HG03354 (cell line): ENCODE measurements around the gene BCL2L12.
A peak's percentile ranks its signal among the peaks of the same experiment; 100 is the strongest.
"Not testable (repeated sequence)": the region's sequence is repeated elsewhere in the genome, so short reads cannot be mapped to it uniquely, and the experiment has no call there.

ENCODE experiments used
- ATAC-seq: cut with Tn5 transposase; IDR thresholded peaks from one replicate; pipeline ENCODE4 v1.9.1; 2021; ENCODE audit warnings: mild to moderate bottlenecking; ENCODE audit not compliant: unreplicated experiment, poor library complexity, severe bottlenecking

The BCL2L12 gene, protein sequence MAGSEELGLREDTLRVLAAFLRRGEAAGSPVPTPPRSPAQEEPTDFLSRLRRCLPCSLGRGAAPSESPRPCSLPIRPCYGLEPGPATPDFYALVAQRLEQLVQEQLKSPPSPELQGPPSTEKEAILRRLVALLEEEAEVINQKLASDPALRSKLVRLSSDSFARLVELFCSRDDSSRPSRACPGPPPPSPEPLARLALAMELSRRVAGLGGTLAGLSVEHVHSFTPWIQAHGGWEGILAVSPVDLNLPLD

DNA sequence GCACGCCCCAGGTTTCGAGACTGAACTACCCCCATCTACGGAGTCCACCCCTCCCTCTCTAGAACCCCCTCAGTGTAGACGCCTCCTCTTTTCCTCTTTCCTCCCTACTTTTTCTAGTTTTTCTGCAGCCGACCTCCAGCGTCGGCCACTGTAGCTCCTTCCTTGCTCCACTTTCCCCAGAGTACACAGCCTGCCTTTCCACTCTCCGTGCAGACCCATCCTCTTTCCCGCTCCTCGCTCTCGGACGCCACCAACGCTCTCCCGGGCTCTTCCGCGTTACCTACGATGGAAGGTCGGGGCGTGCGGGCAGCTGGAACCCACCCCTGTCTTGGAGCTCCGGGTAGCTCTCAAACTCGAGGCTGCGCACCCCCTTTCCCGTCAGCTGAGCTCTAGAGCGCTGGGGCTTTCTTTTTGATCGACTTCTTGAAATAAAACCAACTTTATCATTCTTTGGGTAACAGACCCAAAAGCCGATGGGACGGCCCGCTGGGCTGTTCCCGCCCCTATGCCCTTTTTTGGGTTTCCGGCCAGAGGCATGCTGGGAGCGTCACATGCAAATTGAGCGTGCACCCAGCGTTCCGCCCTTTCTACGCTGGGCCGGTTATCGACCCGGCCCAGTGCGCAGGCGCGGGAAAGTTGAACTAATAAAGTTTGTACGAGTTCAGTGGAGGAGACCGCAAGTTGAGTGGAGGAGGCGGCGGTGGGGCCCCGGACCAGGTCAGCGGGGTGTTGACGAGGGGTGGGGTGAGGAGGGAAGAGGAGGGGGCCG lies at the start of gene BCL2L12, which contains the start of gene IRF3:
Gene BCL2L12, plus strand, starts transcription at position 583 of the 769 bp plus-strand sequence. CDS start 760 bp downstream, outside the sequence.
Gene IRF3, minus strand, starts transcription at position 507 of the 769 bp plus-strand sequence. CDS start 1,019 bp downstream, outside the sequence.
- peak; percentile 86 for ATAC-seq

DNA sequence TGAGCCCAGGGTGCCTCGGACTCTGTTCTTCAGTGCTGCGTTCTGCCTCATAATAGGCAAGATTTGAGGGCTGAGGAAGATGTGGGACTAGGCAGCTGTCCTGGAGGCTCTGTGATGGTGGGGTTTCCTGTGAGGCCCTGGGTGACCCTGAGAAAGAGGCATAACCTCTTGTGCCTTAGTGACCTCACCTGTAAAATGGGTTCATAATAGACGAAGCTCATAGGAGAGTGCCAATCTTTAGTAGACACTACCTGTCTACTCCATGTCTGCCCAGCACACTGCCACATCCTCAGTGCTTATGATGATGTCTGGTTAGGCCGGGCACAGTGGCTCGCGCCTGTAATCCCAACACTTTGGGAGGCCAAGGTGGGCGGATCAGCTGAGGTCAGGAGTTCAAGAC lies 49.2 kb upstream of the BCL2L12 start:
- ATAC-seq: no peak

DNA sequence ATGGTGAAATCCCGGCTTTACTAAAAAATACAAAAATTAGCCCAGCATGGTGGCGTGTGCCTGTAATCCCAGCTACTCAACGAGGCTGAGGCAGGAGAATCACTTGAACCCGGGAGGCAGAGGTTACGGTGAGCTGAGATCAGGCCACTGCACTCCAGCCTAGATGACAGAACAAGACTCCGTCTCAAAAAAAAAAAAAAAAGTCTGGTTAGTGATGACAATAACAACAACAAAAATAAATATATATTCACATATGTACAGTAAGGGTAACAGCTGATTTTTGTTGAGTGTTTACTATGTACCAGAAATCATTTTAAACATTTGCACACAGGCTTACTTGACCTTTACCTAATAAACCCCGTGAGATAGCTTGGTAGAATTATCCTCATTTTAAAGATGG lies 48.8 kb upstream of the BCL2L12 start:
- ATAC-seq: no peak

DNA sequence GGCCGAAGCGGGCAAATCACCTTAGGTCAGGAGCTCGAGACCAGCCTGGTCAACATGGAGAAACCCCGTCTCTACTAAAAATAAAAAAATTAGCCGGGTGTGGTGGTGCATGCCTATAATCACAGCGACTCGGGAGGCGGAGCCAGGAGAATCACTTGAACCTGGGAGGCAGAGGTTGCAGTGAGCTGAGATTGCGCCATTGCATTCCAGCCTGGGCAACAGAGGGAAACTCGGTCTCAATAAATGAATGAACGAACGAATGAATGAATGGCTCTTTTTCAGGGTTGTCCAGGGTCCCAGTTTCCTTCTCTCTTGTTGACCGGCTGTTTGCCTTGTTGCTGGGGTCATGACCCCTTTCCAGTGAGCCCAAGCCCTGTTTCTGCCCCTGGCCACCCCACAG lies 47.9 kb upstream of the BCL2L12 start:
- ATAC-seq: not testable (repeated sequence)

DNA sequence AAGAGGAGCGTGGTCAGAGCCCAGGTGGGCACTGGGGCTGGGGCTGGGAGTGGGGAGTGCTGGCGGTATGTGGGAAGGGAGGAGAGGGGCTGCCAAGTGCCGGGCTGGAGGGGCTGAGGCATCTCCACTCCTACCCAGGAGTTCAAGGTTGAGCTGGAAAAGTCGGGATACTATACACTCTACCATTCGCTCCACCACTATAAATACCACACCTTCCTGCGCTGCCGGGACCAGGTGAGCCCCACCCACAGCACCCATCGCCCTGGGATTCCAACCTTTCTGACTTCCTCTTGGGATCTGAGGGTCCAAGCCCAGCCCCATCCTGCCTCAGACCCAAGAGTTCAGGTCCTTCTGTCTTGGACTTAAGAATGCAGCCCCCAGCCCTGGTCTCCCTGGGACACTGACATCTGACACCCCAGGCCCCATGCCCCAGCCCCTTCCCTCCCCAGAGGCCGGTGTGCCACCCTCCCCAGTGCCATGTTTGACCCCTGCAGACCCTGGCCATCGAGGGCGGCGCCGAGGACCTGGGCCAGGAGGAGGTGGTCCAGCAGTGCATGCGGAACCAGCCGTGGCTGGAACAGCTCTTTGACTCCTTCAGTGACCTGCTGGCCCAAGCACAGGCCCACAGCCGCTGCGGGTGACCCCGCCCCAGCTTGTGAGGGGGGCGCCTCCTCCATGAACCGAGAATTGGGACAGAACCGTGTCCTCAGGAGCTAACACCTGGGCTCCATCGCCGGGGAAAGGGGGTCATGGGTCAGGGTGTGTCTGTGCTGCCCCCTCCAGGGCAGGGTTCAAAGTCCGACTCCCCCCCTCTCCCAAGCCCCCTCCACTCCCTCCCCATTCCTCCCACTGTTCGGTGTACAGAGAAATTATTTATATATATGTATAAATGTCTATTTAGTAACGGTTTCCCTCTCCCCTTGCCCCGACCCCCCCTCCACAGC lies 40.5 kb upstream of the BCL2L12 start:
- no peak for ATAC-seq

DNA sequence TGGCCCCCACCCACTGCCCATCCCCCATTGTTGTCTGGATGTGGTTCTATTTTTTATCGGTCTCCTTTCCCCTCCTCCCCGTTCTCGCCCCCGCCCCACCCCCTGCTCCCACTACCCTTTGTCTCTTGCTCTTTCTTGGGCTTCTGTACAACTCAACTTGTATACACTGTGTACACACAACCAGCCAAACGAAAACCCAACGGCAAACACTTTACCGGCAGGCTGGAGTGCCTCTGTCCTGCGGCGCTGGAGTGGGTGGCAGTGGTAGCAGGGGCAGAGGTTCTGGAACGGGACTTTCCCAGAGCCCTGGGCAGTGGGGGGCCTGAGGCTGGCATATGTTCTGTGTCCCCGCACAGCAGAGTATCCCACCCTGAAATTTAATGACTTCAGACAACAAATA lies 39.5 kb upstream of the BCL2L12 start:
- ATAC-seq: no peak

DNA sequence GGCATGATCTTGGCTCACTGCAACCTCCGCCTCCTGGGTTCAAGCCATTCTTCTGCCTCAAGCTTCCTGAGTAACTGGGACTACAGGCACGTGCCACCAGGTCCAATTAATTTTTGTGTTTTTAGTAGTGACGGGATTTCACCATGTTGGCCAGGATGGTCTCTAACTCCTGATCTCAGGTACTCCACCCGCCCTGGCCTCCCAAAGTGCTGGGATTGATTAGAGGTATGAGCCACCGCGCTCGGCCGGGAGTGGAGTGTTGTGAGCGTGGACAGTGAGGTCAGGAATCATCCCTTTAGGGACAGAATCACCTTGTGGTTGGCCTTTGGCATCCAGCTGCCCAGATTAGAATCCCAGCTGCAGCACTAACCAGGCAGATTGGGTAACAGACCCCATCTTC lies 36.1 kb upstream of the BCL2L12 start:
- no peak for ATAC-seq

DNA sequence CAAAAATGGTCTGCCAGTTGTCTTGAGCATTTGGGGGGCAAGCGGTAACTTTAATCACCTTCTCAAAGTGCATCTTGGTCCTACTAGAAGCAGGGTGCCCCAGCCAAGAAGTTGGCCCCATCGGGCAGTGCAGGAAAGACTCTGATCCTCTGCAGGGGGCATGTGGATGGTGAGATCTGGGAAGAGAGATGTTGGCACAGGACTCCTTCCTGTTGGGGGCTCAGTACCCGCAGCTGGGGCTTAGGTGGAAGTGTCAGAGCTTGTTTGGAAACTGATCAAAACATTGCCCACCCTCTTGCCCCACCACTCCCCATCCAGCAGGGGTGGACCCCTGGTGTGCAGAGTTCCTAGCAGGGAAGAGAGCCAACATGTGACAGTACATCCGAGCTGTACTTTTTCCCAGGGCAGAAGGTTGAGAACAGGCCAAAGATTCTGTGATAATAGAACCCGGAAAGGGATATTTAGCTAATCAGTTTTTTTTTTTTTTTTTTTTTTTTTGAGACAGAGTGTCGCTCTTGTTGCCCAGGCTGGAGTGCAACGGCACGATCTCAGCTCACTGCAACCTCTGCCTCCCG lies 34.6 kb upstream of the BCL2L12 start:
- no peak for ATAC-seq

DNA sequence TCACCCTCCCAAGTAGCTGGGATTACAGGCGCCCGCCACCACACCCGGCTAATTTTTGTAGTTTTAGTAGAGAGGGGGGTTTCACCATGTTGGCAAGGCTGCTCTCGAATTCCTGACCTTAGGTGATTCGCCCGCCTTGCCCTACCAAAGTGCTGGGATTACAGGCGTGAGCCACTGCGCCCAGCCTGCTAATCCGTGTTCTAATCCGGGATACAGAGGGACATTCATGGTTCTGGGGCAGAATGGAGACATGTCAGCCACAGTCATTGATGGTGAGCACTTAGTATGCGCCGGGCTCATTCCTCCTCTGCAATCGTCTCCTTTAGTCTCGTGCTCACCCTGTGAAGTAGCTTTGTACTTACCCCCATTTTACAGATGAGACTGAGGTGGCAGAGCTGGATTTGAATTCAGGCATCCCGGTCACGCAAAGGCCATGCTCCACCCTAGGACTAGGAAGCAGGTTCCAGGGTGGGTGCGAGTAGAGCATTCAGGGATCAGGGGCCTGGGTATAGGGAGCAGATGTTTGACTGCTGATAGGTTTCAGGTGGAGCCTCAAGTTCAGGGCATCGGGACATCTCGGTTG lies 34.0 kb upstream of the BCL2L12 start:
- no peak for ATAC-seq

DNA sequence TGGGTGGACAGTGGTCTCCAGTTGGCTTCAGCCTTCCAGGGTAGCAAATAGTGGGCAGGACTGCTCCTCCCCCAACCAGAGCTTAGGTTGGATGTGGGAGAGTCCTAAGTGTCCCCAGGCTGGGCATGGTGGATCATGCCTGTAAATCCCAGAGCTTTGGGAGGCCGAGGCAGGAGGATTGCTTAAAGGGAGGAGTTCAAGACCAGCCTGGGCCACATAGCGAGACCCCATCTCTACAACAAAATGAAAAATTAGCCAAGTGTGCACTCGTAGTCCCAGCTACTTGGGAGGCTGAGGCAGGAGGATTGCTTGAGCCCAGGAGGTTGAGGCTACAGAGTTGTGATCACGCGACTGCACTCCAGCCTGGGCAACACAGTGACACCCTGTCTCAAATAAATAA lies 33.2 kb upstream of the BCL2L12 start:
- no peak for ATAC-seq

DNA sequence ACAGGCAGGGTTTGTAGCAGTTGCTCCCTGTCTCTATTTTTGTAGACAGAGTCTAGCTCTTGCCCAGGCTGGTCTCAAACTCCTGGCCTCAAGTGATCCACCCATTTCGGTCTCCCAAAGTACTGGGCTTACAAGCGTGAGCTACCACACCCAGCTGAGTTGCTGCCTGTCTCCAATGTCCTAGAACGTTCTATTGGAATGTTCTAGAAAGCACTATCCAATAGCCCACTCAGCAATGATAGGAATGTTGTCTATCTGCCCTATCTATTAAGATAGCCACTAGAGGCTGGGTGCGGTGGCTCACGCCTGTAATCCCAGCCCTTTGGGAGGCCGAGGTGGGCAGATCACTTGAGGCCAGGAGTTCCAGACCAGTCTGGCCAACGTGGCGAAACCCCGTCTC lies 32.5 kb upstream of the BCL2L12 start:
- not testable (repeated sequence) for ATAC-seq

DNA sequence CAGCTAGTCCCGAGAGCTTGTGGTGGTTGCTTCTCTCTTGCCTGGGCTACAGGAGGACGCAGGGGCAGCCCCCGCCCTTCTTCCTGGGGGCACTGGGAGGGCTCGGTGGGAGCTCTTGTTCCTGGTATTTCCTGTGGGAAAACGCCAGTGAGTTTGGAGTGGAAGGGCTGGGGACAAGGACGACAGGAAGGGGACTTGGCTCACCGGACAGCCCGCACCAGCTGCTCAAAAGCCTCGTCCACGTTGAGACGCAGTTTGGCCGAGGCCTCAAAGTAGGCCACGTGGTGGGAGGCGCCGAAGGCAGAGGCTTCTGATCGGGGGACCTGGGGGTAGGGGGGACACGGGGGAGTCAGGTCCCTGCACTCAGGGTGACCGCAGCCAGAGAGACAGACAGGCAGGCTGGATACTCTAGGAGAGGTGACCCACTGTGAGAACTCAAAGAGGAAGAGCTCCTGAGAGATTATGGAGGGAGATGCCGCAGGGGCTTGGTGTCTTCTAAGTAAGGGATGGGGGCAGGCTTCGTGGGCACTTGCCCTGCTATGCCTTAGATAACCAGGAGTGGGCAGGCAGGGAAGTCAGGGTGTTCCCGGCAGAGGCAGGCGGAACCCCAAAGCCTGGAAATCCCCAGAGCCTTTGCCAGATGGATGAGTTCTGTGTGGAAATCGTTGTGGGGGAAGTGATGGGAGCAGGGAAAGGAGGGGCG lies 30.1 kb upstream of the BCL2L12 start:
- no peak for ATAC-seq

DNA sequence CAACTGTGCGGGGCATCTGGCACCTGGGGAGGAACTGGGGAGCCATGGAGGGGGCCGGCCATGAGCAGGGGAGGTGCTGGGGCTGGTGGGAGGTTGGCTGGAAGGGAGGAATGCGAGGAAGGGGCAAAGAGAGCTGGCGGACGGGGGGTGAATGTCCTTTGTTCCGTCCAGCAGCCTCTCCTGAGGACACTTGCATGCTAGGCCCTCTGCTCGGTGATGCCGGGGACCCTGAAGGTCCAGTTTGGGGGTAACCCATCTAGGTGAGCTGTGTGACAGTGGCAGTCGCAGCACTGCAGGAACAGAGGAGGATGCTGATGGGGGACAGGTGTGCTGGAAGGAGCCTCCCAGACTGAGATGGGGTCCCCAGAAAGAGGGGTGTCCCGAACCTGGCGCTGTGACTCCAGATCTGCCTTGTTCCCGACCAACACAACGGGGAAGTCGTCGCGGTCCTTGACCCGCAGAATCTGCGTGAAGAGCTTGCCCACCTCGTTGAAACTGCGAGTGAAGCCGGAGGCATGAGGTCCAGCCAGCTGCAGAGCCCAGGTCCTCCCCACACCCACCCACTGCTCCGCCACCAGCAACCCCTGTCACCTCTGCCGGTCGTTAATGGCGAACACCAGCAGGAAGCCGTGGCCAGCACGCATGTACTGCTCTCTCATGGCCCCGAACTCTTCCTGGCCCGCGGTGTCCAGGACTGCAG lies 29.4 kb upstream of the BCL2L12 start:
- no peak for ATAC-seq

DNA sequence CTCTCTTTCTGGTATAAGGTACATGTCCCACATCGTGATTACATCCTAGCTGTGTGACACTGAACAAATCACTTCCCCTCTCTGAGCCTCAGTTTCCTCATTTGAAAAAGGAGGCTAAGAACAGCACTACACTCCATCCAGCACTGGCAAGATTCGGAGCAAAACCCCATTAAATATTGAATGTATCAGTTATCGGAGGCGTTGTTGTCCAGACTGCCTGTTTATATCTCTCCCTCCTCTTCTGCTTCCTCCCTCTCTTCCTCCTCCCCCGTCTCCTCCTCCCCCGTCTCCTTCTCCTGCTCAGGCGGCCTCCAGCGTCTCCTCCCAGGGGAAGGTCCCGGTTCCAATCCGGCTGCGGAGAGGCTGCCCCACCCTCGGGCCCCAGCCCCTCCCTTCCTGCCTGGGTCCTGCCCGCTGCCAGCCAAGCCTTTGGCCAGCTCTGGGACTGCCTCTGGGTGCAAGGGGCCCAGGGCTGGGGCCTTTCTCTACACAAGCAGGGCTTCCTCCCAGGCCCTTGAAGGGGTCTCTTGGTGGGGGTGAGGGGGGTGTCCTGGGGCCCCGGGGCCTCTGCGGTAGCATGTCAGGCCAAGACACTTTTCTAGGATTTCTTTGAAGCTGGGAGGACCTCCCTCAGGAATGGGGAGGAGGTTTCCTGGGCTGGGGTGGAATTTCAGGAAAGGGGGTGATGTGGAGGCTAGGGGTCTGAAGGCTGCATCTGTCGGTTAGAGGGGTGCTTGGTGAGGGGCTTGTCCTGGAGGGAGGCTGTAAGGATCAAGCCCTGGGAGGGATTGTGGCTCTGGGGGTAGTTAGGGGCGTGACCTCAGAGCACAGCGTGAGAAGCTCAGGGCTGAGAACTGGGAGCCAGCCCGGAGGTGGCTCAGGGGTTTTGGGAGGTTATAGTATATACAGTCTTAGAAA lies 27.7 kb upstream of the BCL2L12 start:
- no peak for ATAC-seq

DNA sequence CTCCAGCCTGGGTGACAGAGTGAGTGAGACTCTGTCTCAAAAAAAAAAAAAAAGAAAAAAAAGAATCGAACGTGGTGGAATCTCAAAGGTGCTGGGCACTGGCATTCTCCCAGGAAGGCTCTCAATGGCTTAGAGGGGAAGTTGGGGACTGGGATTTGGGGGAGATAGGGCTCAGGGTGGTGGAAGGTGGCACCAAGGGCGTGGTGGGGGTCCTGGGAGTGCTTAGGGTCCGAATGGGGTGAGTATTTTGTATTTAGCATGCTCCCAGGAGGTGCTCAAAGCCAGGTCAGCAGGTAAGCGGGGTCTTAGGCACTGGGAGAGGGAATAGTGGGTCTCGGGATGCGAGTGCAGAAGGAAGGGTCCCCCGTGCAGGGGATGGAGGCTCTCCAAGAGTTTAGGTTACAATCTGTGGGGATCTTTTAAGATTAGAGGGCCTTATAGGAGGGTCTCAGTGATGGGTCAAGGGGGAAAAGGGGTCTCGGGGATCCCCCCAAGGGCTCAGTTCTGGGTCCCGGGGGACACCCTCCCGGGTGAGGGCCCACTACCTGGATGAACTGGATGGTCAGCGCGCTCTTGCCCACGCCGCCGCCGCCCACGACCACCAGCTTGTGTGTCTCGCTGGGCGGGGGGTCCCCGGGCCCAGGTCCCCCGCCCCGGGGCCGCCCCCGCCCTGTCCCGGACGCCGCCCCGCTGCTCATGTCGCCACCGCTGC lies 26.2 kb upstream of the BCL2L12 start:
- ATAC-seq: no peak

DNA sequence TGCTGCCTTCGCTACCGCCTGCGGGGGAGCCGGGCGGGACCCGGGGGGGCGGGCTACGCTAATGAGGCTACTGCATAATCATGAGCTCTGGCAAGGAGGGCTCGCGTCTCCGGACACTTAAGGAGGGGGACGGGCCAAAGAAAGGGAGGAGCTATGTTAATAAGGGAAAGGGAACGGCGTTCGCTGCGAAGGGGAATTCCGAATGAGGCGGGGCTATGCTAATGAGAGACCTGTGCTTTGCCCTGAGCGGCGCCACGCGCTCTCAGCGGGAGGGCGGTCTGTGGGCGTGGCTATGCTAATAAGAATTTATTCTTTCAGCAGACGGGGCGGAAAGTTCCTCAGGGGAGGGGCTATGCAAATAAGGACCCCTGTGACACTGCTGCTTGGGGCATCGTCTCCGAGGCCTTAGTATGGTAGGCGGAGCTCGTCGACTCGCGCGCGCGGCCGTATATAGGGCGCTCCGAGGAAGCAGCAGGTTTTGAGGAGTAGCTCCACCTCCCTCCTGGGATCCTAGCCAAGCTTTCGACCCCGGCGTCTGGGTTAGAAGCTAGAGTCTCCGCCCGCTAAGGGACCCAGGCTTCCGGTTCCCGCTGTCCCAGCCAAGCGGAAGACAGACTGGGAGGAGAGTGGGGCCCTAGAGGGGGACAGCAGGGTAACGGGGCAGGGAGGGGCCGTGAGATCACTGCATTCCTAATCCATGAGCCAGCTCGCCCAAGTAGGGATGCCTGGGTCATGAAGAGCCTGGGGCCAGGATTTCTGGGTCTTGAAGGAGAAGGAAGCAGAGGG lies 25.4 kb upstream of the BCL2L12 start, which contains the start of gene RRAS:
Gene RRAS, minus strand, starts transcription at position 31 of the 786 bp plus-strand sequence. CDS start 45 bp downstream, outside the sequence.
- peak; percentile 68 for ATAC-seq
